GM19193 (cell line): ENCODE results near the gene METTL26.

Experiments
- POLR2A ChIP-seq: IDR thresholded peaks from 4 replicates; pipeline ENCODE4 v1.6.1; 2011; ENCODE audit not compliant: insufficient read depth, insufficient read length; ENCODE audit errors: extremely low read depth

The METTL26 gene

GRCh38 chr16:638836-639235, 2.7 kb upstream of the METTL26 start:
- TF ChIP-seq POLR2A, result no peak

- TF ChIP-seq POLR2A, result no peak
Observed at GRCh38 chr16:638034-638543, 2.0 kb upstream of the METTL26 start.

- TF ChIP-seq POLR2A, result no peak
Observed at GRCh38 chr16:637081-638018, 1.2 kb upstream of the METTL26 start.

GRCh38 chr16:635573-636205, 416 bp downstream of the METTL26 start:
- no peak for TF ChIP-seq POLR2A

- TF ChIP-seq POLR2A, result no peak
Observed at GRCh38 chr16:634996-635395, 1.1 kb downstream of the METTL26 start.

GRCh38 chr16:634051-634670, 1.9 kb downstream of the METTL26 start:
- no peak for TF ChIP-seq POLR2A

GRCh38 chr16:633336-634050, 2.6 kb downstream of the METTL26 start:
- no peak for TF ChIP-seq POLR2A

- TF ChIP-seq POLR2A, result no peak
Observed at GRCh38 chr16:632486-633335, 3.4 kb downstream of the METTL26 start.

- TF ChIP-seq POLR2A, result no peak
Observed at GRCh38 chr16:631808-632358, 4.2 kb downstream of the METTL26 start.

GRCh38 chr16:630815-631405, 5.2 kb downstream of the METTL26 start, which contains the start of gene WFIKKN1:
WFIKKN1 (plus strand) TSS chr16:630985; CDS start chr16:631254, 269 bp downstream.
- TF ChIP-seq POLR2A, result no peak

- TF ChIP-seq POLR2A, result no peak
Observed at GRCh38 chr16:630249-630814, 5.8 kb downstream of the METTL26 start.

- no peak for TF ChIP-seq POLR2A
Observed at GRCh38 chr16:629833-630248, 6.3 kb downstream of the METTL26 start.
